ENCODE measurements around the gene IGIP.

The IGIP gene

GRCh38 chr5:140125637-140126036 is at the start of gene IGIP:
IGIP (plus strand) TSS chr5:140125937; CDS start chr5:140128477, 2,540 bp downstream.
- no peak within 1 kb of the TSS for H3K4me3 ChIP-seq (ENCODE audit: low read depth, low read length)
- TF ChIP-seq MYC (IDR thresholded peaks at IDR 0.05; ENCODE audit: low read depth, low read length) = no peak
- no peak for TF ChIP-seq POLR2A (IDR thresholded peaks at IDR 0.05; ENCODE audit: extremely low read depth, insufficient read length)
- TF ChIP-seq, protein P1, sequence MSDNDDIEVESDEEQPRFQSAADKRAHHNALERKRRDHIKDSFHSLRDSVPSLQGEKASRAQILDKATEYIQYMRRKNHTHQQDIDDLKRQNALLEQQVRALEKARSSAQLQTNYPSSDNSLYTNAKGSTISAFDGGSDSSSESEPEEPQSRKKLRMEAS (IDR thresholded peaks at IDR 0.05; ENCODE audit: low read depth, low read length) = no peak
- TF ChIP-seq, protein P2, sequence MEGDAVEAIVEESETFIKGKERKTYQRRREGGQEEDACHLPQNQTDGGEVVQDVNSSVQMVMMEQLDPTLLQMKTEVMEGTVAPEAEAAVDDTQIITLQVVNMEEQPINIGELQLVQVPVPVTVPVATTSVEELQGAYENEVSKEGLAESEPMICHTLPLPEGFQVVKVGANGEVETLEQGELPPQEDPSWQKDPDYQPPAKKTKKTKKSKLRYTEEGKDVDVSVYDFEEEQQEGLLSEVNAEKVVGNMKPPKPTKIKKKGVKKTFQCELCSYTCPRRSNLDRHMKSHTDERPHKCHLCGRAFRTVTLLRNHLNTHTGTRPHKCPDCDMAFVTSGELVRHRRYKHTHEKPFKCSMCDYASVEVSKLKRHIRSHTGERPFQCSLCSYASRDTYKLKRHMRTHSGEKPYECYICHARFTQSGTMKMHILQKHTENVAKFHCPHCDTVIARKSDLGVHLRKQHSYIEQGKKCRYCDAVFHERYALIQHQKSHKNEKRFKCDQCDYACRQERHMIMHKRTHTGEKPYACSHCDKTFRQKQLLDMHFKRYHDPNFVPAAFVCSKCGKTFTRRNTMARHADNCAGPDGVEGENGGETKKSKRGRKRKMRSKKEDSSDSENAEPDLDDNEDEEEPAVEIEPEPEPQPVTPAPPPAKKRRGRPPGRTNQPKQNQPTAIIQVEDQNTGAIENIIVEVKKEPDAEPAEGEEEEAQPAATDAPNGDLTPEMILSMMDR (IDR thresholded peaks at IDR 0.05; ENCODE audit: low read depth, low read length) = no peak

DNA sequence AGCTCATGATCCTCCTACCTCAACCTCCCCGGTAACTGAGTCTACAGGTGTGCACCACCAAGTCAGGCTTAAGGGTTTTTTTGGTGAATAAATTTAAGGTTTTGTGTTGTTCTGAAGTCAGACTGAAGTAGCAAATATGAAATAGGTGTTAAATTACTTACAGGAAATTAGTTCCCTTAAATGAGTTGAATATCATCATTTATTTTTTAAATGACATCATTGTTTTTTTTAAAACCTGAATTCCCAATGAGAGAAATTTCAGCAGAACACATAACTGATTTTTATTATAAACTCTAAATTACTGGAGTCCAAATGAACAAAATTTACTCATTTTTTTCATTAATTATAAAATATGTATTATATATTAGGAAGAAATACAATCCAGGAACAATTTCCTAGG is 49.6 kb upstream of the IGIP start:
- no peak for DNase-seq (ENCODE audit: low read depth)
- no peak overlapping the region for H3K4me3 ChIP-seq (ENCODE audit: low read depth, low read length)
- TF ChIP-seq, protein P1 (IDR thresholded peaks at IDR 0.05; ENCODE audit: low read depth, low read length) = no peak
- TF ChIP-seq, protein P2 (IDR thresholded peaks at IDR 0.05; ENCODE audit: low read depth, low read length) = no peak
- TF ChIP-seq MYC (IDR thresholded peaks at IDR 0.05; ENCODE audit: low read depth, low read length) = no peak
- no peak for TF ChIP-seq POLR2A (IDR thresholded peaks at IDR 0.05; ENCODE audit: extremely low read depth, insufficient read length)

More at GRCh38 chr5:140125637-140126036, at the start of gene IGIP:
- DNase-seq (ENCODE audit: low read depth) = no peak

GRCh38 chr5:140076788-140077187 is 48.9 kb upstream of the IGIP start:
- no peak overlapping the region for H3K4me3 ChIP-seq (ENCODE audit: low read depth, low read length)
- no peak for TF ChIP-seq POLR2A (IDR thresholded peaks at IDR 0.05; ENCODE audit: extremely low read depth, insufficient read length)
- TF ChIP-seq, protein P2 (IDR thresholded peaks at IDR 0.05; ENCODE audit: low read depth, low read length) = no peak
- TF ChIP-seq, protein P1 (IDR thresholded peaks at IDR 0.05; ENCODE audit: low read depth, low read length) = no peak
- TF ChIP-seq MYC (IDR thresholded peaks at IDR 0.05; ENCODE audit: low read depth, low read length) = no peak
- DNase-seq (ENCODE audit: low read depth) = no peak

- TF ChIP-seq, protein P1 (IDR thresholded peaks at IDR 0.05; ENCODE audit: low read depth, low read length) = no peak
- TF ChIP-seq POLR2A (IDR thresholded peaks at IDR 0.05; ENCODE audit: extremely low read depth, insufficient read length) (no peak), MYC (IDR thresholded peaks at IDR 0.05; ENCODE audit: low read depth, low read length) (no peak)
- TF ChIP-seq, protein P2 (IDR thresholded peaks at IDR 0.05; ENCODE audit: low read depth, low read length) = no peak
- no peak overlapping the region for H3K4me3 ChIP-seq (ENCODE audit: low read depth, low read length)
Observed at GRCh38 chr5:140083120-140083519, 42.6 kb upstream of the IGIP start.

DNA sequence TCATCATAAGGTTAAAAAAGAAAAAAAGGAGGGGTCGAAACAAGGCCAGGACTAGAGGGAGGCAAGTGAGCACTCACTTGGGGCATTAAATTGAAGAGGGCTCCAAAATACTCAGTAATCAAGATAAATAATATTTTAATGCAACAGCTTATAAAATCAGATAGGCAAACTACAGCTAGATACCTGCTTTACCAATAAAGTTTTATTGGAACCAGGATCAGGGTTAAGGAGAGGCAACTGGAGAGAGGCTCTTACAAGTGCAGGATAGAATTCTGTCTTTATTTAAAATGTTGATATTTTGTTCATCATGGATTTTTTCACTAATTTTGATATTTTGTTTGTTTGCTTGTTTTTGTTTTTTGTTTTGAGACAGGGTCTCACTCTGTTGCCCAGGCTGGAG is 42.1 kb upstream of the IGIP start:
- no peak for DNase-seq (ENCODE audit: low read depth)
- no peak overlapping the region for H3K4me3 ChIP-seq (ENCODE audit: low read depth, low read length)
- TF ChIP-seq, protein P1 (IDR thresholded peaks at IDR 0.05; ENCODE audit: low read depth, low read length) = no peak
- TF ChIP-seq, protein P2 (IDR thresholded peaks at IDR 0.05; ENCODE audit: low read depth, low read length) = no peak
- TF ChIP-seq MYC (IDR thresholded peaks at IDR 0.05; ENCODE audit: low read depth, low read length) = no peak

More at GRCh38 chr5:140083120-140083519, 42.6 kb upstream of the IGIP start:
- DNase-seq (ENCODE audit: low read depth) = no peak

Data from NB4 (cell line).